GM19239 (cell line): ENCODE results near the gene CUEDC1.

Experiments
- DNase-seq: peaks from one replicate; pipeline ENCODE4 v3.0.0; 2011; ENCODE audit warnings: low spot score; ENCODE audit not compliant: insufficient read length
- FAIRE-seq: peaks from 2 replicates; lab custom pipeline; 2011; peaks lifted over from hg19 to GRCh38; lab: Jason Lieb, UNC

Gene CUEDC1, protein sequence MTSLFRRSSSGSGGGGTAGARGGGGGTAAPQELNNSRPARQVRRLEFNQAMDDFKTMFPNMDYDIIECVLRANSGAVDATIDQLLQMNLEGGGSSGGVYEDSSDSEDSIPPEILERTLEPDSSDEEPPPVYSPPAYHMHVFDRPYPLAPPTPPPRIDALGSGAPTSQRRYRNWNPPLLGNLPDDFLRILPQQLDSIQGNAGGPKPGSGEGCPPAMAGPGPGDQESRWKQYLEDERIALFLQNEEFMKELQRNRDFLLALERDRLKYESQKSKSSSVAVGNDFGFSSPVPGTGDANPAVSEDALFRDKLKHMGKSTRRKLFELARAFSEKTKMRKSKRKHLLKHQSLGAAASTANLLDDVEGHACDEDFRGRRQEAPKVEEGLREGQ

DNA sequence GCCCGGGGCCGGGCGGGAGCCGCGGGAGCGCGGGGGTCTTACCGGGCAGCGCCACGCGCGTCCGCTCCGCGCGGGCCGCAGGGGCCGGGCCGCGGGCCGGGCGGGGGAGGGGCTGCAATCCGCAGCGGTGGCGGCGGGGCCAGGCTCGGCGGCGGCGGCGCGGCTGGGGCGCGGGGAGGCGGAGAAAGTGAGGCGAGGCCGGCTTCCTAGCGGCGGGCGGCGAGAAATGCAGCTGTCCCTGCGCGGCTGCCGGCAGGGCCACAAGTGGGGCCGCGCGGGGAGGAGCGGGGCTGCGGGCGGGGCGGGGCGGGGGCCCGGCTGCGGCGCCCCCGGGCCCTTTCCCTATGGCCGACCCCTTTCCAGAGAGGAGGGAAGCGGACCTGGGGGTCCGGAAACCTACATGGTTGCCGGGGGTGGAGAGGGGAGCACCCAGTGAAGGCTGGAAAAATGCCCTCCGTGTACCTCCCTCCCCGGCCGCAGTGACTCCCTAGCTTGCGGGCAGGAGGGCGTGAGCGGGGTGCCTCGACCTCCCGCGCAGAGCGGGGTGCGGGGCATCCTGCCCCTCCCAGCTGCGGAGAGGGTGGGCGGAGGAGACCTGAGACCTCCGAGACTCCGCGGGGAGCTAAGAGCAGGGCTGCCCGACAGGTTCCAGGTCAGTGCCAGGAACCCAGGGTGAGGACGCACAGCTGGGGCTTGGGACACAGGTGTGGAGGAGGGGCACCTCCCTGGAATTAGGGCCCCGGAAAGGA, at the start of gene CUEDC1:
CUEDC1 (minus strand) TSS at position 230 of the 749 bp plus-strand sequence. CDS start 69,848 bp downstream, outside the sequence.
- FAIRE-seq: no peak
- DNase-seq: peak; percentile 86

GRCh38 chr17:58004060-58004459, 48.8 kb upstream of the CUEDC1 start:
- DNase-seq: no peak
- no peak for FAIRE-seq

DNA sequence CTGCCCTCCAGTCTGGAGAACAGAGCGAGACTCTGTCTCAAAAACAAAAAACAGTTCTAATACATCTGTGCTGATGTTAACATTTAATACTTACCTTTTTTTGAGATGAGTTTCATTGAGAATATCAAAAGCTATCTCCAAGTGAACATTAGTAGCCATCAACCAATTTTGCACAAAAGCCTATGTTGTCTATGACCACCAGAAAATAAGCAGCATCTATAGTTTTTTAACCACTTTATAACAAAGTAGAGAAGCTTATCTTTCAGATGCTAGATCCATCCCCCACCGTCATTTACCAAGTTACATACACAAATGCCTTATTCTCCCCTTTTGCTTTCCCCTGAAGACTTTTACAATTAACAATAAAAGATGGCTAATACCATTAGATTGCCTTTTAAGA, 47.8 kb upstream of the CUEDC1 start:
- DNase-seq (no peak), FAIRE-seq (no peak)

GRCh38 chr17:58002154-58002948, 47.1 kb upstream of the CUEDC1 start:
- FAIRE-seq (no peak), DNase-seq (no peak)

GRCh38 chr17:58001461-58002124, 46.4 kb upstream of the CUEDC1 start:
- FAIRE-seq: no peak
- no peak for DNase-seq

DNA sequence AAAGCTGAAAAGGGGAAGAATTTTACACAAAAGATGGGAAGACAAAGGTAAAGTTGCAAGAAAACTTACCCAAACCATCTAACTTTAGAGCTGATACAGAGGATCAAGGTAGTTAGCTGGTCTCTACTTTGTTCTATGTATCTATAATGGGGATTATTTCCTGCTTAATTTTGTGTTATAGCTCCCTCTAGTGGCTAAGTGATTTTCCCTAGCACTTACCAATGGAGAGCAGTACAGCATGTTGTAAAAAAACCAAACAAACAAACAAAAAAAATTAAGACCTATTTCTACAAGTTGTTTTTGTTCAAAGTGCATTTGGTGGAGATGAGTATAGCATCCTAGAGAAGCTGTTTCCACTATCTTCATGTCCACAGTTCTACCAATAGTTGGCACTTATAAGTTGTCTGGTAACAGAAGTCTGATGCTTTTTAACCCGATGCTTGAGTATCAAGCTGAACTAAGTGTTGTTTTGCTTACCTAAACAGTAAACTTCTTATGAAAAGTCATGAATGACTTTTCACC, 44.3 kb upstream of the CUEDC1 start:
- peak; percentile 82 for FAIRE-seq

DNA sequence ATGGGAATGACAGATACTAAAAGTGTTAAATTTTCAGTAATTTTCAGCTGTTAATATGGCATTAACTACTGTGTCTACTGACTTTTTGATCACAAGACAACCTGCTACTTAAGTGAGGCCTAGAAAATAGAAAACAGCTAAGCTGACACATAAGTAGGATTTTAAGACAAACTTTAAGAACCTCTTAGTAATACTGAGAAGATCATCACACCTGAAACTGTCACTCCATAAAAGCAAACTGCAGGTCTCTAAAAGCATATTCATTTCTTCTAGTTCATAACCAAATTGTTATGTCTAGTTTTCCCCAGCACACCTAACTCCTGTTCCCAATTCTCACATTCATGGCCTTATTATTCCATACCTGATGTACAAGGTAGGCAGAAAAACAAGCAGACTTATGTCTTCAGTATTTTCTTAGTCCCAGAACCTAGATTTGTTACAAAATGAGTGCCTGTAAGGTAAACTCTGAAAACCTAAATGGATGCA, 43.8 kb upstream of the CUEDC1 start:
- DNase-seq: no peak
- peak; percentile 26 for FAIRE-seq

More for the DNA sequence above, 44.3 kb upstream of the CUEDC1 start:
- DNase-seq: no peak

DNA sequence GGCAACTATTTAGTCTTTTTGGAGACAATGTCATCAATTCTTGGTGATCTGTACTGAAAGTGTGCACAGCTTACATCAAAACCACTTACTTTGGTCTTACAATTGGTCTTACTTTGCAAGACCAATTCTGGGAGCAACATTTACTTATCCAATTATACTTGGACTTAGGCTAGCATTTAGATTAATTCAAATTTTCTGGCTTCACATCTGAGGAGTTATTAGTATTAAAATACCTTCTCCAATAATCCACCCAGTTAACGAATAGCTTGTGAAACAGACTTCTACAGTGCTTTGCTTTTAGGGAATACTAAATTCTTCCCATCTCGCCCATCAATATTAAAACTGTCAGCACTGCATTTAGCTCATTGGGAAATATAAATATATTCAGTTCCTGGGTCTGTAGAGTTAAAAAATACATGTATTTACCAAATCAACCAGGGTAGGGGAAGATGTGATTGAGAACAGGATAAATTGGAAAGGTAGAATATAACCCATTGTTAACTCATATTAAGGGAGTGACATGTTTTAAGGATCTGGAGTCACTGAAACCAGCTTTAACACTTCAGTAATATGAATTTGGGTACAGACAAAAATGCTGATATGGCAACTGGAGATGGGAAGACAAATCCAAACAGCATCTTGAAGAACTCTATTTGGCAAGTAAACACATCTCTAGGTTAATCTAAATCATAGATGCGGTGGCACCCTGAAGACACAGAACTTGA, 42.0 kb upstream of the CUEDC1 start:
- DNase-seq (no peak), FAIRE-seq (no peak)

- DNase-seq (no peak), FAIRE-seq (peak; percentile 62)
Measured at GRCh38 chr17:57995076-57995956, 40.1 kb upstream of the CUEDC1 start.

GRCh38 chr17:57994436-57994835, 39.2 kb upstream of the CUEDC1 start:
- DNase-seq (no peak), FAIRE-seq (no peak)

GRCh38 chr17:57993471-57994365, 38.5 kb upstream of the CUEDC1 start:
- FAIRE-seq: peak; percentile 64
- no peak for DNase-seq

DNA sequence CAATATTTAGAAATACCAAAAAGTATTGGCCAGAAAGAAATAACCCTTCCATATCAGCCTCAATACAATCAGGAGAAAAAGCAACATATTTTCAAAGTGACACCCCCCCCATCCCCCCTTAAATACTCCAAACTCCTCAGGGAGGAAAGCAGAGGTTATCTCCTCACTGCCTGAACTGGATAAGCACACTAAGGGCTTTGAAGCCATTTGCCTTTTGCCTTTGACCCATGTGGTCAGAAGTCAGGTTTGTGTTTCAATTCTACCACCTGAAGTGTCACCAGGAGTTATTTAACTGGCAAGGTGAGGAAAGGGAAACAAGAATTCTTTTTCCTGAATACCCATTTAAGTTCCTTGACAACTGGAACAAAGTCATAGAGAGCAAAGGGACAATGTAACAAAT, 36.3 kb upstream of the CUEDC1 start:
- no peak for FAIRE-seq

GRCh38 chr17:57990037-57990436, 34.8 kb upstream of the CUEDC1 start:
- FAIRE-seq (no peak), DNase-seq (no peak)

More for the DNA sequence above, 36.3 kb upstream of the CUEDC1 start:
- no peak for DNase-seq

DNA sequence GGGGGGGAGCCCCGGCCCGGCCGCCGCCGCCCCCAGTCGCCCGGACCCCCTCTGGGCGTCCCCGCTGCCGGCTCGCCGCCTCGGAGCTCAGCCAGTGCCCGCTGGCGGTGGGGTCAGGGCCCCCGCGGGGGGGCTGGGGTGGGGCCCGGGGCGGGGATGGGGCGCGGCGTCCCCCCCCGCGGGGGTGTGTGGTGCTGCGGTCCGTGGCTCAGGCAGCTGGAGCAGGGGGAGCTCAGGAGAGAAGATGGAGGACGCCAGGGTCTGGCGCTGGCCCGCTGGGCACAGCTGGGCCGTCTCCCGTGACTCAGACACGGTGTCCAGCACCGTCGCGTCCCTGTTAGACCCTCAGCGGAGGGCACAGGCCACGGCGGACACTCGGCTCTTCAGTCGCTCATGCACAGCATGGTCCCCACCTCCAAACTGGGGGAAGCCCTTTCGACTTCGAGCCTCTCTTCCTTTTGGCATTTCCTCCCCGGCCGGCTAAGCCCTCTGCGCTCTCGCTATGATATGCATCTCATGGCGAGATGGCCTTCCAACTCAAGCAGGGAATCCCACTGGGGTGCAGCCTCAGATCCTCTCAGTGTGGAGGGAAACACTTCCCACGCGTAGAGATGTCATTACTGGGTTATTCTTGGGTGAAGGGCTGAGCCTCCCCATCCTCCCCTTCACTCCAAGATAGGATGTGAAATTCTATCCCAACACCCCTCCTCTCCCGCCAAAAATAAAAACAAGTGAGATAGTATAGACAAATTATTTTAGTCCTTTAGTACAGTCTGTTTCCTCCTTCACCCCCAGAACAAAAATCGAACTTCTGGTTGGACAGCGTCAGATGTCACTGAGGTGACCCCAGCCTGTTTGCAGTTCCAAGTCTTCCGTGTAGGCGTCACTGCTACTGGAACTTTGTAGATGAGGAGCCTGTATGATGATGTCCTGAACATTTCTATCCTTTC, 33.4 kb upstream of the CUEDC1 start:
- DNase-seq (peak; percentile 84), FAIRE-seq (no peak)

GRCh38 chr17:57987581-57988300, 32.5 kb upstream of the CUEDC1 start, which contains the start of gene VEZF1:
Gene VEZF1 (minus strand): TSS chr17:57988254. CDS start chr17:57988111, 143 bp downstream.
- peak; percentile 73 for DNase-seq
- no peak for FAIRE-seq
